Measurements from ENCODE around the gene SIGLEC6.

GRCh38 chr19:51547397-51548212 is 16.1 kb upstream of the SIGLEC6 start:
- no peak for TF ChIP-seq EZH2 (IDR thresholded peaks at IDR 0.05; ENCODE audit: insufficient read depth, poor library complexity, severe bottlenecking)
- no peak for TF ChIP-seq EZH2phosphoT487 (IDR thresholded peaks at IDR 0.05; ENCODE audit: insufficient read depth, low read depth)
